SK-N-MC (cell line): ENCODE measurements around the gene SLC7A6OS.

Source experiments
- DNase-seq: peaks from one replicate; pipeline ENCODE4 v3.0.0-alpha.2; 2011; ENCODE audit warnings: low read depth, low spot score
- H3K27ac ChIP-seq: fragments of 200-600 bp; sonication (generic); 2 replicates; pipeline ENCODE4 v1.5.1; 2016; ENCODE audit warnings: mixed run types
- H3K36me3 ChIP-seq: fragments of 200-600 bp; sonication (generic); 2 replicates; pipeline ENCODE4 v1.6.1; 2017; ENCODE audit warnings: antibody characterized with exemption, low read length, mixed read lengths; ENCODE audit not compliant: insufficient read depth
- H3K4me3 ChIP-seq: fragments of 200-600 bp; sonication (generic); 2 replicates; pipeline ENCODE4 v1.5.1; 2016
- H3K9ac ChIP-seq: fragments of 200-600 bp; sonication (generic); 2 replicates; pipeline ENCODE4 v1.8.0; 2017; ENCODE audit warnings: mixed run types, mixed read lengths; ENCODE audit not compliant: insufficient read length
- H3K9me3 ChIP-seq: fragments of 200-600 bp; sonication (generic); 2 replicates; pipeline ENCODE4 v1.6.1; 2017; ENCODE audit warnings: low read depth, mild to moderate bottlenecking, antibody characterized with exemption, low read length, moderate library complexity, mixed read lengths
- EZH2 ChIP-seq: fragments of 200-600 bp; sonication (generic); IDR thresholded peaks from one replicate; pipeline ENCODE4 v1.6.1; 2017; ENCODE audit warnings: antibody characterized with exemption
- FOXP2 ChIP-seq: optimal IDR thresholded peaks from 2 replicates; pipeline ENCODE3; 2011; ENCODE audit warnings: mild to moderate bottlenecking, moderate library complexity; ENCODE audit not compliant: insufficient read depth; ENCODE audit errors: extremely low read length, control extremely low read depth
- POLR2AphosphoS5 ChIP-seq: IDR thresholded peaks from 2 replicates; pipeline ENCODE4 v1.6.1; 2012; ENCODE audit warnings: mild to moderate bottlenecking, low read depth, low read length, borderline replicate concordance

The SLC7A6OS gene

DNA sequence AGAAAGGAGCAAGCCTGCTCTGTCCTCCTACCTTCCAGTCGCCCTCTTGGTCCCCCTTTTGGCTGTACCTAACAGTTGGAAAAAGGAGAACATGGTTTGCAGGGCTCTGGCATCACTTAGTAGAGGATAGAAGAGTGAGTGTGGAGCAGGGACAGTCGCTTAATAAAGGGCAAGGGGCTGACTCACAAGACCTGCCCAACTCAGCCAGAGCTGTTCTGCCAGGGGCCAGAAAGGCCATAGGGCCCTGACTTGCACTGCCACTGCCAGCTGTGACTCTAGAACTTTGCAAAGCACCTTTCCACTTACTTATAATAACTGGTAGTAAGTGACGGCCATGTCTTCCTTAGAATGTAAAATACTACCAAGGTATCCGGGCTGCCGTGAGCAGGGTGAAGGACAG, 13.6 kb upstream of the SLC7A6OS start:
- Histone ChIP-seq H3K27ac (no peak overlapping the region), H3K9ac (no peak overlapping the region), H3K36me3 (no peaks in the 10 kb centered on the region; the same call in 1 of the 2 replicates), H3K9me3 (no peaks in the 10 kb centered on the region), H3K4me3 (no peak overlapping the region)
- no peak for DNase-seq
- no peak for TF ChIP-seq EZH2
- no peak for TF ChIP-seq POLR2AphosphoS5
- TF ChIP-seq FOXP2, result no peak

DNA sequence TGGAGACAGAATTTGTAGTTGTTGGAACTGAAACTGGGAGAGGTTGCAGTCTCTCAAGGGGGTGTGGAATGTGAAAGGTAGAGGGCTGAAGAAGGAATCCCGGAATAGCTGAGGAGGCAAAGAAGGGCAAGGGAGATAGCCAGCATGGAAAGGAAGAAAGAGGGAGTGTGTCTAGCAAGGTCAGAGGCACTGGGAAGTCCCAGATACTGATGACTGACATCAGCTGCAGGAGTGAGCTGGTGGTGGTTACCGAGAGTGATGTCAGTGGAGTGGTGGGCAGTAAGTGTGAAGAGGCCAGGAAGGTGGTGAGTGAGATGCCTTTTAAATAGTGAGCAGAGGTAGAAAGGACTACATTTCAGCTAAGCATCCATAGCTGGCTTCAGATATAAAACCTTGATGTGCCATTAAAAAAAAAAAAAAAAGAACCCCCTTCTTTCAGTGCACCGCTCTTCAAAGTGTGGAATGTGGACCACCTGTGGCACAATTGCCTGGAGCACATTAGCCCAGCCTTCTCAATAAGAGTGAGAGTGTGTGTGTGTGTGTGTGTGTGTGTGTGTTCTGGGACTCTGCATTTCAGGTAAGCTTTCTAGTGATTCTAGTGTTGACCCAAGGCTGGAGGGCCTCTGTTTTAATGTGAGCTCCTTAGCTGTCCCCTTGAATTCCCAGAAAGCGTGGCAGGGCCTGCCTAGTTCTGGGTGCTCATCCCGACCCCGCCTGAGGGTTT, 8.6 kb upstream of the SLC7A6OS start:
- H3K36me3 ChIP-seq, result peaks cover 6% of the 10 kb centered on the region; the same call in 1 of the 2 replicates
- TF ChIP-seq EZH2, result no peak
- TF ChIP-seq POLR2AphosphoS5, result no peak
- no peak for TF ChIP-seq FOXP2
- DNase-seq, result no peak
- H3K27ac ChIP-seq, result no peak overlapping the region
- no peak overlapping the region for H3K4me3 ChIP-seq
- no peak overlapping the region for H3K9ac ChIP-seq
- H3K9me3 ChIP-seq, result no peaks in the 10 kb centered on the region

DNA sequence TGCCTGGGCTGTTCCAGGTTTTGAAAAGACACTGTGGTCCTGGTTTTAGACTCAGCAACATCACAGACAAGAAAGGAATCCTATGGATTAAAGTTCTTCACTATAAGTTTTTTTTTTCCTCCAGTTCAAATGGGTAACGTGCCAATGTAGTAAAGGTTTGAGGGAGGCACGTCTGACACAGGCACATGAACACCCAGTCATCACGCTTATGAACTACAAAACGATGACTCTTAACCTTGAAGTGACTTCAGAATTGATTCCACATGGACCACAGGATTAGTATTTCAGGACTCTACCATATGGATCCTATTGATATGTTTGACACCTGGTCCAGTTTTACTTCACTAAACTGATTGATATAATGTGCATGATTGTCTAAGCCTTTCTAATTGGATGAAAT, 2.4 kb upstream of the SLC7A6OS start:
- no peak overlapping the region for H3K4me3 ChIP-seq
- no peak for DNase-seq
- no peak overlapping the region for H3K9ac ChIP-seq
- TF ChIP-seq POLR2AphosphoS5 (no peak), EZH2 (no peak), FOXP2 (no peak)
- no peaks in the 10 kb centered on the region for H3K9me3 ChIP-seq
- H3K27ac ChIP-seq, result no peak overlapping the region
- peaks cover 9% of the 10 kb centered on the region; the same call in 1 of the 2 replicates for H3K36me3 ChIP-seq

DNA sequence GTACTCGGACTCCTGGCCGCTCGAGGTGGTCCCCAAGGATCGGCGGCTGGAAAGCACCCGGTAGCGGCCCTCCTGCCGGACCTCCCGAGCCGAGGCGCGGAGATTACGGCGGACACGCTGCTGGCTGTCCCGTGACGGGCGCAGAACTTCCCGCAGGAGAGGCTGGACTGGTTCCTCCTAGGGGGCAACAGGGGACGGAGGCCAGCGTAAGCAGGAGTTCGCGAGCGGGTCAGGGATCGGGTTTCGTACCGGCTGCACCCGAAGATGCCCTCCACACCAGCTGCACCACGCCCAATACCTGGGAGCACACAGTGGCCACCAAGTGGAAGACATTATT, 341 bp downstream of the SLC7A6OS start:
- Histone ChIP-seq H3K9ac (peak overlapping the region; percentile 86), H3K4me3 (peak overlapping the region; percentile 88), H3K27ac (no peak overlapping the region), H3K36me3 (peaks cover 6% of the 10 kb centered on the region; the same call in 1 of the 2 replicates), H3K9me3 (no peaks in the 10 kb centered on the region)
- no peak for DNase-seq
- TF ChIP-seq EZH2 (no peak), FOXP2 (no peak), POLR2AphosphoS5 (no peak)

DNA sequence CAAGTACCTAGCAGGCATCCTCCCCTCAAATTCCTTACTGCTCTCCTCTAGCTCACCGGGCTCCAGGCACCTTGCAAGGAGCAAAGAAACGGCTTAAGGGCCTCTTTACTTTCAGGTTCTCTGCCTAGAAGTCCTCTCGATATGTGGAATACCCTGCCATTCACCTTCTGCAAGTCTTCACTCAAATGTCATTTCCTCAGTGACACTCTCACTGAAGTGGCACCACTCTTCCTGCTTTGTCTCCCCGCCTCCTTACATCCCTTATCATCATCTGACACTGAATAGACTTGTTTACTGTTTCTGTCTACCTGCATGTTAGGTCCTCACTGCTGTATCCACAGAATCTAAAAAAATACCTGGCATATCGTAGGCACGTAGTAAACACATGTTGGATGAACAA, 947 bp downstream of the SLC7A6OS start:
- Histone ChIP-seq H3K4me3 (peak overlapping the region; percentile 88), H3K9ac (peak overlapping the region; percentile 86), H3K9me3 (no peaks in the 10 kb centered on the region), H3K36me3 (peaks cover 6% of the 10 kb centered on the region; the same call in 1 of the 2 replicates), H3K27ac (no peak overlapping the region)
- TF ChIP-seq FOXP2, result no peak
- no peak for TF ChIP-seq EZH2
- TF ChIP-seq POLR2AphosphoS5, result no peak
- DNase-seq, result no peak

DNA sequence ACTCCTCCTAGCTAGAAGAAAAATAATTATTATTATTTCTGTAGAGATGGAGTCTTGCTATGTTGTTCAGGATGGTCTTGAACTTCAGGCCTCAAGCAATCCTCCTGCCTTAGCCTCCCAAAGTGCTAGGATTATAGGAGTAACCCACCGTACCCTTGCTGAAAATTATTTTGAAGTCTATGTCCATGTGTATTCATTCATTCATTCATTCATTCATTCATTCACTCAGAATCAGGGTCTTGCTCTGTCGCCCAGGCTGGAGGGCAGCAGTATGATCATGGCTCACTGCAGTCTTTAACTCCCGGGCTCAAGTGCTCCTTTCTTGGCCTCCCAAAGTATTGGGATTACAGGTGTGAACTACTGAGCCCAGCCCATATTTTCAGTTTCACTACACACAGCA, 4.1 kb downstream of the SLC7A6OS start:
- Histone ChIP-seq H3K27ac (no peak overlapping the region), H3K4me3 (no peak overlapping the region), H3K9me3 (no peaks in the 10 kb centered on the region), H3K36me3 (peaks cover 14% of the 10 kb centered on the region; the same call in 1 of the 2 replicates), H3K9ac (no peak overlapping the region)
- TF ChIP-seq FOXP2 (no peak), POLR2AphosphoS5 (no peak), EZH2 (no peak)
- no peak for DNase-seq

DNA sequence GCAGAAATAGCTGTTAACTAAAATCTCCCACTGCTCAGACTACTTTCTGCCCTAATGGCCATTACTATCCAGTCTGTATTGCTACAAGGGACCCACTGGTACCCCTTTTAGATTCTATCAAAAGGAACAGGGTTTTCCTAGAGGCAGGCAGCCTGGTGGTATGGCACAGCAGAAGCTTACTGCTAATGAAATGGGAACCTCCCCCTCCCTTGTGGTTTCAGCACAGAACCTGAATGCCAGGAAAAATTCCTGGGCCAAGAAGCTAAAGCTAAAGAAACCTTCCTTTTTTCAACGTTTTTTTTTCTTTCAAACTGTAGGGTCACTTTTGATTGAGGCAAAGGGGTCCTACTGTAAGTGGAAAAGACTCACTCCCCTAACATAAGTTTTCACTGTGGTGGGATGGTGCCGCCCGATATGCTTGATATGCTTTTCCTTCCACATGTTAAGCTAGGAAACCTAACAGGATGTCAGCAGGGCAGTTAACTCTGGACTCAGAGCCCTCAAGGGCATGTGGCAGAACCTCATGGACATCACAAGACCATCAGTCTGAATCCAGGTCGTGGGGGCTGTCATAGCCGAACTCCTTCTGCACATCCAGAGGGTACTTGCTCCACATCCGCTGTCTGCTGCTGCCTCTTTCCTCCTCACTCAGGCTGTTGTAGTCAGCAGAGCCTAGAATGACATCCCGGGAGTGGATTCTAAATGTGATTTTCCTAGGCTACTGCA, 9.8 kb downstream of the SLC7A6OS start:
- Histone ChIP-seq H3K27ac (no peak overlapping the region), H3K9ac (no peak overlapping the region), H3K4me3 (no peak overlapping the region), H3K9me3 (no peaks in the 10 kb centered on the region), H3K36me3 (peaks cover 24% of the 10 kb centered on the region; the same call in 1 of the 2 replicates)
- no peak for DNase-seq
- TF ChIP-seq FOXP2 (no peak), EZH2 (no peak)

DNA sequence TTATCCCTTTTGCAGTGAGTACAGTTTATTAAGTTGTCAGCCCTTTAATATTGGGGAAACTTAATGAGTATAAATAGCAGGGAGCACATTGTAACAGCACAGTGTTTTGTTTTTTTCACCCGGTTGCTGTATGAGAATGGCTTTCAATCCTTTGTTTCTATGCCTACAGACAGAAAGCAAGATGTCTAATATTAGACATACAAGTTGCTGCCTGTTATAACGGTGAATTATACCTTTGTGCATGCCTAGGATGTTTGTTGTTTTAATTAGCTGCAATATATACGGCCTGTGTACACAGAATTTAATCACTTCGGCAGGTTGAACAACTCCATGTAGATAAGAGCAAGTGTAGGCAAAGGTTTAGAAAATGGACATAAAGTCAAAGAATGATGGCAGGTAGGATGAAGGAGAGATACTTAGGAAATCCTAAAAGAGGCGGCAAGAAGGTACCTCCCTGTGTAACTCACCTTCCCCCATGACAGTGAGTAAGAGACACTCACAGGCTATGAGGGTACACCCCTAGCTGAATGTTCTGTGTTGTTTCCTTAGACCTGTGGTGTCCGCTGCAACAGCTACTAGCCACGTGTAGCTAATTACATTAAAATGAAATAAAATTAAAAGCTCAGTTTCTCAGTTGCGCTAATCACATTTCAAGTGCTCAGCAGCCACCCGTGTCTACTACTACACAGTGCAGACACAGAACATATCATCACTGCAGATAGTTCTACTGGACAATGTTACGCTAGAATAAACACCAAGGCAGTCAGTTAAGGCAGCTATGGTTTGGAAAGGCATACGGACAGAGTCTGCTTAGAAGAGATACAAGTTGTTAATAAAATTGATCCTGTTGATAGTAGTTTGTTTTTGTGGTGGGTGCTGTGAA, 10.9 kb downstream of the SLC7A6OS start:
- peaks cover 24% of the 10 kb centered on the region; the same call in 1 of the 2 replicates for H3K36me3 ChIP-seq
- H3K9me3 ChIP-seq, result no peaks in the 10 kb centered on the region
- H3K4me3 ChIP-seq, result no peak overlapping the region
- no peak for DNase-seq
- no peak overlapping the region for H3K27ac ChIP-seq
- no peak for TF ChIP-seq POLR2AphosphoS5
- TF ChIP-seq EZH2, result no peak
- TF ChIP-seq FOXP2, result no peak
- H3K9ac ChIP-seq, result no peak overlapping the region
